Uterus (tissue), 4 donors: ENCODE data around the gene CPNE4. TPM values are rescaled to one million over a fixed set of nuclear protein-coding genes. Genes with fewer than 3 reads are reported as not detected.

Source experiments
- DNase-seq, 2 donors: peaks; one replicate each; pipeline ENCODE4 v3.0.0-alpha.2; 2019 to 2020
- H3K27ac ChIP-seq, 2 donors: fragments of 200-600 bp; sonication (generic); 1 replicate in 1 of 2; 2 replicates in 1 of 2; pipeline ENCODE4 v1.5.1; 2016 to 2018
- H3K27me3 ChIP-seq, 2 donors: fragments of 200-600 bp; sonication (generic); one replicate each; pipeline ENCODE4 v1.5.1; 2018 to 2019; ENCODE audit warnings: control low read depth in 1 of 2
- H3K36me3 ChIP-seq, 2 donors: fragments of 200-600 bp; sonication (generic); one replicate each; pipeline ENCODE4 v1.5.1; 2019; ENCODE audit warnings: control low read depth in 1 of 2
- H3K4me1 ChIP-seq, 2 donors: fragments of 200-600 bp; sonication (generic); one replicate each; pipeline ENCODE4 v1.5.1; 2018 to 2019; ENCODE audit warnings: control low read depth in 1 of 2
- H3K4me3 ChIP-seq, 2 donors: fragments of 200-600 bp; sonication (generic); 1 replicate in 1 of 2; 2 replicates in 1 of 2; pipeline ENCODE4 v1.5.1; 2018 to 2019; ENCODE audit warnings: mild to moderate bottlenecking in 1 of 2
- H3K9me3 ChIP-seq, 2 donors: fragments of 200-600 bp; sonication (generic); one replicate each; pipeline ENCODE4 v1.5.1; 2019; ENCODE audit warnings: control low read depth in 1 of 2
- POLR2A ChIP-seq, 2 donors: fragments of 450-650 bp; IDR thresholded peaks; one replicate each; pipeline ENCODE4 v1.6.1; 2016; ENCODE audit warnings: antibody characterized with exemption in 2 of 2, mild to moderate bottlenecking in 1 of 2, moderate library complexity in 1 of 2
- intact Hi-C: fragments of 100-400 bp; cut with DNase I; formaldehyde crosslinking; loops from one replicate; pipeline ENCODE4 v1.15.1; 2023; ENCODE audit warnings: low total_unique reads
- total RNA-seq, 4 donors: library from RNA; depleted of rRNA in 3 of 4; stranded (reverse); fragments of >200 nt in 3 of 4; gene quantifications; one replicate each; pipeline versions ENCODE4 v1.1.0 to v1.2.4, GENCODE V29; 2014 to 2023
- TF ChIP-seq, protein P1 (sequence below), 4 experiments: fragments of 200-600 bp in 2 of 4; fragments of 450-650 bp in 2 of 4; sonication (generic) in 2 of 4; IDR thresholded peaks; one replicate each; pipeline ENCODE4 v1.5.1; 2016 to 2019; ENCODE audit warnings: antibody characterized with exemption in 4 of 4, mild to moderate bottlenecking in 2 of 4, moderate library complexity in 1 of 4
- donor health status: DM: yes; HTN: yes; CAD: no.

The CPNE4 gene
- total RNA-seq, 4 donors from 2014 or later: 0.35 TPM; not detected in 3

DNA sequence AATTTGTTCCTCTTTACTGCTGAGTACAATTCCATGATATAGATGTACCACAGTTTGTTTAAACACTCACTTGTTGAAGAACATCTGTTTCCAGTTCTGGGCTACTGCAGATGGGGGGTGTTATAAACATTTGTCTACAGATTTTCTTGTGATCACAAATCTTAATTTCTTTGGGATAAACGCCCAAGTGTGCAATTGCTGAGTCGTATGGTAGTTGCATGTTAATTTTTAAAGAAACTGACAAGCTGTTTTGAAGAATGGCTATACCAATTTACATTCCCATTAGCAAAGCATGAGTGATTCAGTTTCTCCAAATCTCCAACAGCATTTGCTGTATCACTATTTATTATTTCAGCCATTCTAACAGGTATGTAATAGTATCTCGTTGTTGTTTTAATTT is 290.0 kb downstream of the CPNE4 start:
- Histone ChIP-seq H3K4me3 (no peak overlapping the region), H3K9me3 (no peaks in the 10 kb centered on the region), H3K27ac (no peak overlapping the region), H3K4me1 (no peaks in the 10 kb centered on the region), H3K27me3 (no peaks in the 10 kb centered on the region), H3K36me3 (no peaks in the 10 kb centered on the region)
- intact Hi-C loops: no loop called here
- no peak for TF ChIP-seq POLR2A (IDR thresholded peaks at IDR 0.05)
- TF ChIP-seq, protein P1, sequence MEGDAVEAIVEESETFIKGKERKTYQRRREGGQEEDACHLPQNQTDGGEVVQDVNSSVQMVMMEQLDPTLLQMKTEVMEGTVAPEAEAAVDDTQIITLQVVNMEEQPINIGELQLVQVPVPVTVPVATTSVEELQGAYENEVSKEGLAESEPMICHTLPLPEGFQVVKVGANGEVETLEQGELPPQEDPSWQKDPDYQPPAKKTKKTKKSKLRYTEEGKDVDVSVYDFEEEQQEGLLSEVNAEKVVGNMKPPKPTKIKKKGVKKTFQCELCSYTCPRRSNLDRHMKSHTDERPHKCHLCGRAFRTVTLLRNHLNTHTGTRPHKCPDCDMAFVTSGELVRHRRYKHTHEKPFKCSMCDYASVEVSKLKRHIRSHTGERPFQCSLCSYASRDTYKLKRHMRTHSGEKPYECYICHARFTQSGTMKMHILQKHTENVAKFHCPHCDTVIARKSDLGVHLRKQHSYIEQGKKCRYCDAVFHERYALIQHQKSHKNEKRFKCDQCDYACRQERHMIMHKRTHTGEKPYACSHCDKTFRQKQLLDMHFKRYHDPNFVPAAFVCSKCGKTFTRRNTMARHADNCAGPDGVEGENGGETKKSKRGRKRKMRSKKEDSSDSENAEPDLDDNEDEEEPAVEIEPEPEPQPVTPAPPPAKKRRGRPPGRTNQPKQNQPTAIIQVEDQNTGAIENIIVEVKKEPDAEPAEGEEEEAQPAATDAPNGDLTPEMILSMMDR (IDR thresholded peaks at IDR 0.05): no peak
- DNase-seq: no peak

DNA sequence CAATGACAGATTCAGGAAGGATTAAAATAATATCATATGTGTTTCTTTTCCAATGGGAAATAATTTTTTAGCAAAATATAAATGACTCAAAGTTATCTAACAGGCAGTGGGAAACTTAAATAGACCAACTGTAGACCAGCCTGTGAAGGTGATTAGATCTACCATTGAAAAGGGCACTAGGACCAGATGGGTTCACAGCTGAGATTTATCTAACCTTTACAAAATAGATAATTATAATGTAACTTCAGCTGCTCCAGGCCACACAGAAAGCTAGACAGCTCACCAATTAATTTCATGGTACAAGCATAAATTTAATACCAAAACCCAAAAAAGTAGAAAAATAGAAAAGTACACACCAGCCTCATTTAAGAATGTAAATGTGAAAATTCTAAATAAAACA is 291.7 kb downstream of the CPNE4 start:
- no peak for TF ChIP-seq POLR2A (IDR thresholded peaks at IDR 0.05)
- TF ChIP-seq, protein P1 (IDR thresholded peaks at IDR 0.05): no peak
- Histone ChIP-seq H3K27ac (no peak overlapping the region), H3K4me1 (no peaks in the 10 kb centered on the region), H3K36me3 (no peaks in the 10 kb centered on the region), H3K4me3 (no peak overlapping the region), H3K9me3 (no peaks in the 10 kb centered on the region), H3K27me3 (no peaks in the 10 kb centered on the region)
- DNase-seq: no peak
- intact Hi-C loops: no loop called here

DNA sequence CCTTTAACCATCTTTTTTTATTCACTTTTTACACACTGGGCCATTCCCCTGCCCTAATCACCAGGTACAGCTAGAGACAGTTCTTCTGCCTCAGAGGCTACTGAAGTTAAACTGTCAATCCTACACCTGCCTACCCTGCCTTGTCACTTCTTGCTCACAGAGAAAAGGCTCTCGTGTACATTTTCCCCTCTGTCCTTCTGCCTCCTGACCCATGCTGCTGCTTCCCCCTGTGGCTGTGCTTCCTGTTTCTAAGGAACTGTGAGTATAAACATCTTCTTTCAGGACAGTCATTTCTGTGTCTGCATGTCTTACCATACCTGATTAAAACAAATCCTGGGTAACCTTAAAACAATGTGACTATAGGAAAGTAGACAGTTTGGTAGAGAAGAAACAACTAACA is 295.6 kb downstream of the CPNE4 start:
- no peak overlapping the region for H3K27ac ChIP-seq
- no peak for DNase-seq
- TF ChIP-seq, protein P1 (IDR thresholded peaks at IDR 0.05): no peak
- no peak for TF ChIP-seq POLR2A (IDR thresholded peaks at IDR 0.05)
- no peaks in the 10 kb centered on the region for H3K36me3 ChIP-seq
- intact Hi-C loops: no loop called here
- no peaks in the 10 kb centered on the region for H3K27me3 ChIP-seq
- no peaks in the 10 kb centered on the region for H3K4me1 ChIP-seq
- H3K4me3 ChIP-seq: no peak overlapping the region
- no peaks in the 10 kb centered on the region for H3K9me3 ChIP-seq

DNA sequence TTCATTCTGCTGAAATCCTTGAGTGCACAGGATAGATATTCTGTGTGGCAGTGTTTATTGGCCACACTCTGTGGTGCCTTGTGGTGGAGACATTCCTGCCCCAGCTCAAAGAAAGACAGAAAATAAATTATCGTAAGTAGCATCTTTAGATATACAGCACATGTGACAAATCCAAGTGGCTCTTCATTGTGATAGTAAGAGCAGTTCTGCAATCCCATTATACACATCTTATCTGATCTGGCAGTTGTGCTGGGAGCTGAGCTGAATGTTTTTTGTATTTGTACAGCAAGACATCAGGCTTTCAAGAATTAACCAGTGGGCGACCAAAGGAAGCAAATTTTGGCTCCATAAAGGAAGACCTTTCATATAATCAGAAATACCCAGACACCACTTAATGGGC is 296.7 kb downstream of the CPNE4 start:
- TF ChIP-seq POLR2A (IDR thresholded peaks at IDR 0.05): no peak
- TF ChIP-seq, protein P1 (IDR thresholded peaks at IDR 0.05): no peak
- Histone ChIP-seq H3K9me3 (no peaks in the 10 kb centered on the region), H3K36me3 (no peaks in the 10 kb centered on the region), H3K27me3 (no peaks in the 10 kb centered on the region), H3K27ac (no peak overlapping the region), H3K4me1 (no peaks in the 10 kb centered on the region), H3K4me3 (no peak overlapping the region)
- intact Hi-C loops: no loop called here
- DNase-seq: no peak

DNA sequence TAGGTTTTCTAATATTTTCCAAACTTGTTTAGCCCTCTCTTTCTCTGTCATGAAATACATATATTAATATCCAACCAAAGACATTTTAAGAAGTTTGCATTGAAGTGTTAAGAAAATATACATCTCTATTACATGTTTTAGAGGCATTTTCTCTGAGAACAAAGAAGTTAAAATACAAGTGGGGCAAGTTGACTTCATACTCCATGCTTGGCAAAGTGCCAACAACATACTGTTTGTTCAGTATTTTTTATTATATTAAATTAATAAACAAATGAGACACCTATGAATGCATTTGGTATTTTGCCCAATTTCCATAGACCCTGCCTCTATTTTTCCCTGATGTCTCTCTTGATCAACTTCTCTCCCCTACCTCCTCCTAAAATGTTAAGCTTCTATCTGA is 299.3 kb downstream of the CPNE4 start:
- Histone ChIP-seq H3K36me3 (no peaks in the 10 kb centered on the region), H3K9me3 (no peaks in the 10 kb centered on the region), H3K27ac (no peak overlapping the region), H3K4me3 (no peak overlapping the region), H3K27me3 (no peaks in the 10 kb centered on the region), H3K4me1 (no peaks in the 10 kb centered on the region)
- no peak for DNase-seq
- no peak for TF ChIP-seq POLR2A (IDR thresholded peaks at IDR 0.05)
- TF ChIP-seq, protein P1 (IDR thresholded peaks at IDR 0.05): no peak
- intact Hi-C loops: no loop called here
